H1 (cell line): Measurements from ENCODE around the gene NTN4. TPM values are rescaled to one million over a fixed set of nuclear protein-coding genes. Genes with fewer than 3 reads are reported as not detected.

ENCODE experiments used
- CTCF ChIA-PET: fragments of 300-600 bp; sonication (Branson Sonifier 250); formaldehyde crosslinking; loops from one replicate; lab custom pipeline; 2021; ENCODE audit not compliant: partially characterized antibody; lab: Charles Lee
- POLR2A ChIA-PET: fragments of 300-600 bp; sonication (Branson Sonifier 250); formaldehyde crosslinking; loops from one replicate; lab custom pipeline; 2021; ENCODE audit warnings: inconsistent platforms; ENCODE audit not compliant: partially characterized antibody; lab: Charles Lee
- DNase-seq, 2 experiments: peaks; one replicate each; pipeline versions ENCODE4 v3.0.0 to v3.0.0-alpha.2; 2010 to 2022; ENCODE audit warnings: low spot score in 2 of 2, low read depth in 1 of 2, mixed read lengths in 1 of 2
- FAIRE-seq: peaks from 2 replicates; lab custom pipeline; 2011; peaks lifted over from hg19 to GRCh38; lab: Jason Lieb, UNC
- H2AFZ ChIP-seq: 2 replicates; pipeline ENCODE4 v1.8.1; 2012; ENCODE audit warnings: low read length, inconsistent platforms
- H2AK5ac ChIP-seq: 2 replicates; pipeline ENCODE4 v1.6.1; 2013; ENCODE audit warnings: low read depth, low read length
- H2BK120ac ChIP-seq: replicated peaks from 2 replicates; pipeline ENCODE3; 2013; ENCODE audit warnings: low read depth, low read length, inconsistent platforms
- H2BK12ac ChIP-seq: 2 replicates; pipeline ENCODE4 v1.6.1; 2013; ENCODE audit warnings: low read depth, low read length
- H2BK15ac ChIP-seq: 2 replicates; pipeline ENCODE4 v1.6.1; 2013; ENCODE audit warnings: low read length
- H2BK20ac ChIP-seq: 2 replicates; pipeline ENCODE4 v1.6.1; 2013; ENCODE audit warnings: low read length
- H2BK5ac ChIP-seq: 2 replicates; pipeline ENCODE4 v1.6.1; 2013; ENCODE audit warnings: low read depth, low read length
- H3K14ac ChIP-seq: 2 replicates; pipeline ENCODE4 v1.6.1; 2013; ENCODE audit warnings: inconsistent platforms; ENCODE audit not compliant: insufficient read length
- H3K18ac ChIP-seq: 2 replicates; pipeline ENCODE4 v1.6.1; 2013; ENCODE audit warnings: low read length; ENCODE audit errors: extremely low read depth
- H3K23ac ChIP-seq: 2 replicates; pipeline ENCODE4 v1.6.1; 2013; ENCODE audit warnings: inconsistent platforms; ENCODE audit not compliant: insufficient read length
- H3K23me2 ChIP-seq: 2 replicates; pipeline ENCODE4 v1.6.1; 2013; ENCODE audit warnings: low read depth, low read length
- H3K27ac ChIP-seq: 2 replicates; pipeline ENCODE4 v1.6.1; 2011; ENCODE audit warnings: low read depth, low read length, inconsistent platforms
- H3K27me3 ChIP-seq, 4 experiments: replicated peaks in 1 of 4; 1 replicate in 1 of 4; 2 replicates in 3 of 4; pipeline versions ENCODE4 v1.6.1 to v1.8.1; 2011 to 2013; ENCODE audit warnings: low read length in 3 of 4, mild to moderate bottlenecking in 3 of 4, inconsistent platforms in 2 of 4, mixed read lengths in 2 of 4, moderate library complexity in 1 of 4; ENCODE audit not compliant: control insufficient read depth in 3 of 4, insufficient read depth in 3 of 4; ENCODE audit errors: extremely low read depth in 1 of 4
- H3K36me3 ChIP-seq, 4 experiments: 2 replicates each; pipeline versions ENCODE4 v1.6.1 to v1.8.1; 2011 to 2013; ENCODE audit warnings: mild to moderate bottlenecking in 4 of 4, low read length in 3 of 4, moderate library complexity in 2 of 4, control low read depth in 1 of 4, inconsistent platforms in 1 of 4; ENCODE audit not compliant: insufficient read depth in 4 of 4, control insufficient read depth in 2 of 4
- H3K4ac ChIP-seq: replicated peaks from 2 replicates; pipeline ENCODE3; 2013; ENCODE audit warnings: low read length, low read depth, mixed read lengths, inconsistent platforms; ENCODE audit not compliant: insufficient read length
- H3K4me1 ChIP-seq, 4 experiments: replicated peaks in 1 of 4; 1 replicate in 1 of 4; 2 replicates in 3 of 4; pipeline versions ENCODE4 v1.6.1 to v1.8.1; 2011 to 2013; ENCODE audit warnings: low read length in 3 of 4, inconsistent platforms in 2 of 4, mixed read lengths in 1 of 4; ENCODE audit not compliant: insufficient read depth in 4 of 4, control insufficient read depth in 3 of 4
- H3K4me2 ChIP-seq, 2 experiments: 2 replicates each; pipeline versions ENCODE4 v1.6.1 to v1.8.1; 2011 to 2013; ENCODE audit warnings: low read depth in 2 of 2, low read length in 2 of 2, control low read depth in 1 of 2, inconsistent platforms in 1 of 2, mild to moderate bottlenecking in 1 of 2; ENCODE audit not compliant: insufficient read depth in 1 of 2
- H3K4me3 ChIP-seq, 4 experiments: fragments of 200-600, 300-600 bp in 1 of 4; sonication (generic), shearing (Covaris generic), sonication (Bioruptor Twin) in 1 of 4; 2 replicates each; pipeline versions ENCODE4 v1.5.1 to v1.8.1; 2011 to 2016; ENCODE audit warnings: low read length in 4 of 4, low read depth in 3 of 4, control low read depth in 2 of 4, inconsistent platforms in 2 of 4, mild to moderate bottlenecking in 2 of 4, mixed read lengths in 1 of 4, moderate library complexity in 1 of 4; ENCODE audit not compliant: insufficient read depth in 2 of 4; ENCODE audit errors: extremely low read depth in 1 of 4
- H3K56ac ChIP-seq: replicated peaks from 2 replicates; pipeline ENCODE3; 2013; ENCODE audit warnings: low read depth, mild to moderate bottlenecking, mixed read lengths, low read length, inconsistent platforms; ENCODE audit not compliant: insufficient read length
- H3K79me1 ChIP-seq: 2 replicates; pipeline ENCODE4 v1.6.1; 2013; ENCODE audit warnings: low read depth, low read length, control low read depth
- H3K79me2 ChIP-seq, 2 experiments: 2 replicates each; pipeline versions ENCODE4 v1.6.1 to v1.8.1; 2012 to 2013; ENCODE audit warnings: low read length in 2 of 2, mild to moderate bottlenecking in 2 of 2, inconsistent platforms in 1 of 2; ENCODE audit not compliant: insufficient read depth in 2 of 2, control insufficient read depth in 1 of 2
- H3K9ac ChIP-seq, 4 experiments: replicated peaks in 1 of 4; 1 replicate in 1 of 4; 2 replicates in 3 of 4; pipeline versions ENCODE4 v1.6.1 to v1.8.1; 2011 to 2013; ENCODE audit warnings: low read depth in 3 of 4, low read length in 3 of 4, control low read depth in 2 of 4, mild to moderate bottlenecking in 2 of 4, moderate library complexity in 2 of 4, inconsistent platforms in 1 of 4; ENCODE audit errors: extremely low read depth in 1 of 4
- H3K9me3 ChIP-seq, 2 experiments: 2 replicates each; pipeline versions ENCODE4 v1.6.1 to v1.8.1; 2012 to 2013; ENCODE audit warnings: mild to moderate bottlenecking in 2 of 2, moderate library complexity in 2 of 2, control low read depth in 1 of 2, inconsistent platforms in 1 of 2, low read depth in 1 of 2, low read length in 1 of 2, mixed read lengths in 1 of 2; ENCODE audit not compliant: insufficient read depth in 2 of 2
- H4K20me1 ChIP-seq, 2 experiments: replicated peaks in 1 of 2; 2 replicates each; pipeline versions ENCODE3 to v1.8.1; 2011 to 2013; ENCODE audit warnings: inconsistent platforms in 2 of 2, low read length in 2 of 2, mild to moderate bottlenecking in 1 of 2; ENCODE audit not compliant: insufficient read depth in 2 of 2, control insufficient read depth in 1 of 2
- H4K5ac ChIP-seq: 2 replicates; pipeline ENCODE4 v1.6.1; 2013; ENCODE audit warnings: low read length, low read depth, mixed read lengths, inconsistent platforms; ENCODE audit not compliant: insufficient read length
- H4K8ac ChIP-seq: 2 replicates; pipeline ENCODE4 v1.8.0; 2013; ENCODE audit warnings: mild to moderate bottlenecking, moderate library complexity, low read length, inconsistent platforms; ENCODE audit not compliant: insufficient read depth; ENCODE audit errors: extremely low read depth
- H4K91ac ChIP-seq: replicated peaks from 2 replicates; pipeline ENCODE3; 2013; ENCODE audit warnings: low read length, mixed read lengths, inconsistent platforms; ENCODE audit not compliant: insufficient read length
- BRCA1 ChIP-seq: IDR thresholded peaks from 2 replicates; pipeline ENCODE4 v1.6.1; 2012; ENCODE audit warnings: low read depth, low read length, improper control_type of control experiment
- CBX5 ChIP-seq: fragments of 300-800, 300-1000 bp; sonication (generic); IDR thresholded peaks from 2 replicates; pipeline ENCODE4 v1.7.1; 2016; ENCODE audit warnings: antibody characterized with exemption, low read length, low read depth
- KDM5A ChIP-seq: fragments of 200-600 bp; IDR thresholded peaks from 2 replicates; pipeline ENCODE4 v1.7.1; 2012; ENCODE audit warnings: mild to moderate bottlenecking, low read length, inconsistent platforms, mixed read lengths
- RAD21 ChIP-seq, 2 experiments: IDR thresholded peaks in 1 of 2; conservative IDR thresholded peaks in 1 of 2; 2 replicates each; pipeline ENCODE4 v1.6.1; 2011; ENCODE audit warnings: low read depth in 2 of 2, low read length in 2 of 2, improper control_type of control experiment in 1 of 2, inconsistent platforms in 1 of 2, mild to moderate bottlenecking in 1 of 2, moderate library complexity in 1 of 2
- TBP ChIP-seq: IDR thresholded peaks from 2 replicates; pipeline ENCODE4 v1.6.1; 2011; ENCODE audit warnings: low read depth, low read length, improper control_type of control experiment
- TCF12 ChIP-seq: IDR thresholded peaks from 2 replicates; pipeline ENCODE4 v1.6.1; 2011; ENCODE audit warnings: low read depth, mild to moderate bottlenecking, low read length
- WGBS, 2 experiments: shearing (Covaris generic) in 1 of 2; methylation state at CpG; one replicate each; pipeline versions ENCODE4 v1.1.6 to v1.1.7; 2013 to 2015; ENCODE audit warnings: low lambda C conversion rate in 2 of 2, mixed read lengths in 2 of 2, inconsistent platforms in 1 of 2, low coverage in 1 of 2, missing lambda C conversion rate in 1 of 2; ENCODE audit not compliant: insufficient replicate concordance in 2 of 2, insufficient coverage in 1 of 2, insufficient read length in 1 of 2; ENCODE audit errors: extremely low coverage in 1 of 2, missing lambda C conversion rate in 1 of 2; 5-methylcytosine and 5-hydroxymethylcytosine counted together
- polyA plus RNA-seq, 7 experiments: library from polyadenylated mRNA; depleted of rRNA in 3 of 7; stranded (reverse) in 5 of 7; unstranded in 2 of 7; fragments of >200 nt in 5 of 7; fragments of 200-250 nt in 2 of 7; gene quantifications; 1 replicate in 5 of 7; 2 replicates in 1 of 7; 4 replicates in 1 of 7; pipeline versions ENCODE4 v1.2.1 to v1.2.3, GENCODE V29; 2011 to 2013; ENCODE audit warnings: missing spikeins in 2 of 7, mixed read lengths in 2 of 7
- total RNA-seq: library from RNA; stranded (reverse); fragmentation: NEBNext Ultra II Directional; extraction: Animal tissue kit (Norgen Biotek cat#: 25700); gene quantifications from 2 replicates; pipeline ENCODE4 v1.2.1, GENCODE V29; 2021
- TF ChIP-seq, protein P1 (sequence below): IDR thresholded peaks from 2 replicates; pipeline ENCODE4 v1.6.1; 2012; ENCODE audit warnings: low read length, inconsistent platforms

Gene NTN4
- total and polyA plus RNA-seq, 2 of the 8 experiments (the other 6 are each of a cell fraction or from before 2014, with no cell fraction given), result 0.74 to 1.3 TPM

- Histone ChIP-seq H3K18ac (no peak overlapping the region), H3K27ac (no peak overlapping the region), H4K5ac (no peak overlapping the region), H2BK15ac (no peak overlapping the region), H4K20me1 (no peaks in the 10 kb centered on the region), H2BK120ac (no peak overlapping the region), H3K9ac (no peak overlapping the region), H3K56ac (no peak overlapping the region), H3K23ac (no peak overlapping the region), H2BK20ac (no peak overlapping the region)
- DNase-seq (no peak), FAIRE-seq (no peak)
- CTCF ChIA-PET, result interaction anchor here (0.7 to 1.2 kb wide), 7 partner anchors 12 to 274 kb away, joined by 3 to 6 read pairs (median 3); no protein-coding TSS in a partner anchor
- POLR2A ChIA-PET, result interaction anchor here (1.3 to 1.5 kb wide), 2 partner anchors 10 to 17 kb away, joined by 4 read pairs; no protein-coding TSS in a partner anchor
- TF ChIP-seq RAD21 (IDR thresholded peaks at IDR 0.05 in 1 of 2, conservative IDR thresholded peaks at IDR 0.05 in 1 of 2; ENCODE audit: low read depth in 2 of 2, low read length in 2 of 2) (no peak), CBX5 (no peak), KDM5A (no peak), TCF12 (no peak), BRCA1 (no peak), TBP (no peak)
- TF ChIP-seq, protein P1, sequence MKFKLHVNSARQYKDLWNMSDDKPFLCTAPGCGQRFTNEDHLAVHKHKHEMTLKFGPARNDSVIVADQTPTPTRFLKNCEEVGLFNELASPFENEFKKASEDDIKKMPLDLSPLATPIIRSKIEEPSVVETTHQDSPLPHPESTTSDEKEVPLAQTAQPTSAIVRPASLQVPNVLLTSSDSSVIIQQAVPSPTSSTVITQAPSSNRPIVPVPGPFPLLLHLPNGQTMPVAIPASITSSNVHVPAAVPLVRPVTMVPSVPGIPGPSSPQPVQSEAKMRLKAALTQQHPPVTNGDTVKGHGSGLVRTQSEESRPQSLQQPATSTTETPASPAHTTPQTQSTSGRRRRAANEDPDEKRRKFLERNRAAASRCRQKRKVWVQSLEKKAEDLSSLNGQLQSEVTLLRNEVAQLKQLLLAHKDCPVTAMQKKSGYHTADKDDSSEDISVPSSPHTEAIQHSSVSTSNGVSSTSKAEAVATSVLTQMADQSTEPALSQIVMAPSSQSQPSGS, result no peak
- TF ChIP-seq, all 59 proteins: peak for 0
- no peak overlapping the region for H2BK5ac ChIP-seq
- no peak overlapping the region for H3K4me3 ChIP-seq
- H3K9me3 ChIP-seq, result no peaks in the 10 kb centered on the region
- no peaks in the 10 kb centered on the region for H3K23me2 ChIP-seq
- H3K4me1 ChIP-seq, result no peaks in the 10 kb centered on the region
- no peak overlapping the region for H3K4me2 ChIP-seq
- H2AK5ac ChIP-seq, result no peak overlapping the region
- H3K4ac ChIP-seq, result no peak overlapping the region
- no peaks in the 10 kb centered on the region for H3K27me3 ChIP-seq
- H2BK12ac ChIP-seq, result no peak overlapping the region
- H2AFZ ChIP-seq, result no peak overlapping the region
- H4K91ac ChIP-seq, result no peak overlapping the region
- H3K79me2 ChIP-seq, result no peaks in the 10 kb centered on the region
- no peaks in the 10 kb centered on the region for H3K36me3 ChIP-seq
- H3K14ac ChIP-seq, result no peak overlapping the region
- H4K8ac ChIP-seq, result no peak overlapping the region
- no peaks in the 10 kb centered on the region for H3K79me1 ChIP-seq
- 85% methylated on average over 6 of the region's 6 CpGs; no CpG with 5 or more reads in 1 of the 2 experiments for WGBS, 2 experiments
These were observed 148.0 kb downstream of the NTN4 start for GRCh38 chr12:95642583-95642982.
